ENCODE measurements around the gene TEX38. TPM values are rescaled to one million over a fixed set of nuclear protein-coding genes. Genes with fewer than 3 reads are reported as not detected.

The TEX38 gene
- total RNA-seq, 1 donor from 2014 or later = not detected

- no peaks in the 10 kb centered on the region for H3K4me1 Mint-ChIP-seq
- Histone ChIP-seq H3K4me3 (no peak overlapping the region), H3F3A (ENCODE audit: low read depth) (no peaks in the 10 kb centered on the region), H3K79me2 (ENCODE audit: low read depth) (no peaks in the 10 kb centered on the region), H3K4me2 (no peak overlapping the region), H3K4me1 (no peaks in the 10 kb centered on the region), H2AFZ (replicated peaks) (no peak overlapping the region), H3K36me3 (peaks cover 15% of the 10 kb centered on the region), H3K27ac (no peak overlapping the region), H3K27me3 (no peaks in the 10 kb centered on the region), H4K20me1 (ENCODE audit: low read depth) (no peaks in the 10 kb centered on the region), H3K9ac (no peak overlapping the region), H3K9me3 (ENCODE audit: low read depth) (no peaks in the 10 kb centered on the region)
- DNase-seq (ENCODE audit: low spot score) = no peak
- no peak for TF ChIP-seq EZH2 (IDR thresholded peaks at IDR 0.05)
- no peak for TF ChIP-seq CTCF (IDR thresholded peaks at IDR 0.05)
- no peak for TF ChIP-seq EZH2phosphoT487 (IDR thresholded peaks at IDR 0.05)
- H3K4me3 Mint-ChIP-seq = no peak overlapping the region
- H3K9me3 Mint-ChIP-seq = peaks cover 22% of the 10 kb centered on the region
- no peak overlapping the region for H3K27ac Mint-ChIP-seq
- H3K36me3 Mint-ChIP-seq = peaks cover 45% of the 10 kb centered on the region
- peaks cover 3% of the 10 kb centered on the region for H3K27me3 Mint-ChIP-seq (ENCODE audit: insufficient read depth, low read depth)
Measured at GRCh38 chr1:46645815-46646214, 25.8 kb upstream of the TEX38 start.

GRCh38 chr1:46646331-46646730 lies 25.3 kb upstream of the TEX38 start:
- Histone ChIP-seq H3K79me2 (ENCODE audit: low read depth) (no peaks in the 10 kb centered on the region), H3F3A (ENCODE audit: low read depth) (no peaks in the 10 kb centered on the region), H3K4me1 (no peaks in the 10 kb centered on the region), H3K4me3 (no peak overlapping the region), H3K9ac (no peak overlapping the region), H2AFZ (replicated peaks) (no peak overlapping the region), H3K4me2 (no peak overlapping the region), H3K9me3 (ENCODE audit: low read depth) (no peaks in the 10 kb centered on the region), H3K27ac (no peak overlapping the region), H3K27me3 (no peaks in the 10 kb centered on the region), H4K20me1 (ENCODE audit: low read depth) (no peaks in the 10 kb centered on the region), H3K36me3 (peaks cover 15% of the 10 kb centered on the region)
- H3K27me3 Mint-ChIP-seq (ENCODE audit: insufficient read depth, low read depth) = peaks cover 3% of the 10 kb centered on the region
- peaks cover 45% of the 10 kb centered on the region for H3K36me3 Mint-ChIP-seq
- TF ChIP-seq CTCF (IDR thresholded peaks at IDR 0.05) (no peak), EZH2 (IDR thresholded peaks at IDR 0.05) (no peak), EZH2phosphoT487 (IDR thresholded peaks at IDR 0.05) (no peak)
- no peaks in the 10 kb centered on the region for H3K4me1 Mint-ChIP-seq
- no peak overlapping the region for H3K4me3 Mint-ChIP-seq
- peaks cover 22% of the 10 kb centered on the region for H3K9me3 Mint-ChIP-seq
- no peak for DNase-seq (ENCODE audit: low spot score)
- no peak overlapping the region for H3K27ac Mint-ChIP-seq

- Histone ChIP-seq H3K4me1 (no peaks in the 10 kb centered on the region), H3K79me2 (ENCODE audit: low read depth) (no peaks in the 10 kb centered on the region), H3K27ac (no peak overlapping the region), H3K9me3 (ENCODE audit: low read depth) (no peaks in the 10 kb centered on the region), H4K20me1 (ENCODE audit: low read depth) (no peaks in the 10 kb centered on the region), H3K4me3 (no peak overlapping the region), H3K27me3 (no peaks in the 10 kb centered on the region), H2AFZ (replicated peaks) (no peak overlapping the region), H3F3A (ENCODE audit: low read depth) (no peaks in the 10 kb centered on the region), H3K9ac (no peak overlapping the region), H3K36me3 (peaks cover 15% of the 10 kb centered on the region), H3K4me2 (no peak overlapping the region)
- Mint-ChIP-seq H3K4me1 (no peaks in the 10 kb centered on the region), H3K36me3 (peaks cover 41% of the 10 kb centered on the region), H3K27ac (no peak overlapping the region), H3K4me3 (no peak overlapping the region), H3K27me3 (ENCODE audit: insufficient read depth, low read depth) (peaks cover 3% of the 10 kb centered on the region), H3K9me3 (peaks cover 22% of the 10 kb centered on the region)
- no peak for TF ChIP-seq CTCF (IDR thresholded peaks at IDR 0.05)
- TF ChIP-seq EZH2 (IDR thresholded peaks at IDR 0.05) = no peak
- no peak for TF ChIP-seq EZH2phosphoT487 (IDR thresholded peaks at IDR 0.05)
- no peak for DNase-seq (ENCODE audit: low spot score)
Measured at GRCh38 chr1:46646844-46647243, 24.8 kb upstream of the TEX38 start.

All from neural progenitor cell (in vitro differentiated cells).